K562 (cell line): Measurements from ENCODE around the gene APOLD1. TPM values are rescaled to one million over a fixed set of nuclear protein-coding genes. Genes with fewer than 3 reads are reported as not detected.

Experiments used
- ATAC-seq: fragments of 200-7000 bp; cut with Tn5 transposase; 3 replicates; pipeline ENCODE4 v1.9.1; 2020; ENCODE audit warnings: moderate library complexity
- BruUV-seq: library from RNA; stranded (reverse); fragments of 400-500 nt; replicated peaks from 2 replicates; lab custom pipeline; 2021; lab: Mats Ljungman, UMichigan
- CTCF ChIA-PET: fragments of 300-600 bp; formaldehyde crosslinking; extraction: SDS; loops from one replicate; lab custom pipeline; 2021; ENCODE audit warnings: low intra/inter-chr PET ratio; lab: Yijun Ruan, JAX
- POLR2A ChIA-PET: fragments of 300-600, 350-650 bp; sonication (Branson Sonifier 250); formaldehyde crosslinking; extraction: SDS; loops from one replicate; lab custom pipeline; 2021; ENCODE audit warnings: antibody characterized with exemption, inconsistent platforms; lab: Yijun Ruan, JAX
- DNase-seq, 4 experiments: peaks; one replicate each; pipeline versions ENCODE4 v3.0.0 to v3.0.0-alpha.2; 2011 to 2018; ENCODE audit warnings: low spot score in 3 of 4, mixed read lengths in 3 of 4; ENCODE audit errors: extremely low read depth in 1 of 4
- FAIRE-seq: peaks from 2 replicates; lab custom pipeline; 2011; peaks lifted over from hg19 to GRCh38; lab: Jason Lieb, UNC
- H2AFZ ChIP-seq: 2 replicates; pipeline ENCODE4 v1.6.0; 2011; ENCODE audit warnings: low read depth, low read length, control low read depth, inconsistent platforms
- H3K27ac ChIP-seq: fragments of 200-600 bp; 3 replicates; pipeline ENCODE4 v1.8.0; 2011; ENCODE audit warnings: low read depth, mild to moderate bottlenecking, control low read depth, inconsistent platforms, low read length, moderate library complexity, mixed read lengths; ENCODE audit errors: extremely low read depth
- H3K27me3 ChIP-seq, 2 experiments: fragments of 300-600 bp in 1 of 2; 2 replicates in 1 of 2; 3 replicates in 1 of 2; pipeline versions ENCODE4 v1.6.0 to v1.8.0; 2011; ENCODE audit warnings: inconsistent platforms in 2 of 2, low read length in 2 of 2, mild to moderate bottlenecking in 1 of 2, mixed read lengths in 1 of 2, moderate library complexity in 1 of 2; ENCODE audit not compliant: control insufficient read depth in 2 of 2, insufficient read depth in 2 of 2
- H3K36me3 ChIP-seq: fragments of 300-600 bp; 3 replicates; pipeline ENCODE4 v1.8.0; 2011; ENCODE audit warnings: mild to moderate bottlenecking, low read length, inconsistent platforms; ENCODE audit not compliant: control insufficient read depth, insufficient read depth
- H3K4me1 ChIP-seq, 2 experiments: fragments of 200-600 bp in 1 of 2; replicated peaks in 1 of 2; 2 replicates in 1 of 2; 3 replicates in 1 of 2; pipeline versions ENCODE4 v1.5.1 to v1.8.0; 2011; ENCODE audit warnings: inconsistent platforms in 2 of 2, low read length in 2 of 2, mild to moderate bottlenecking in 1 of 2, mixed read lengths in 1 of 2, moderate library complexity in 1 of 2; ENCODE audit not compliant: control insufficient read depth in 2 of 2, insufficient read depth in 2 of 2
- H3K4me2 ChIP-seq: 2 replicates; pipeline ENCODE4 v1.6.1; 2011; ENCODE audit warnings: low read length, control low read depth, inconsistent platforms, mixed read lengths; ENCODE audit not compliant: insufficient read depth
- H3K4me3 ChIP-seq: fragments of 200-600 bp; sonication (generic), shearing (Covaris generic); 2 replicates; pipeline ENCODE4 v1.5.1; 2016; ENCODE audit warnings: control low read depth, inconsistent platforms
- H3K79me2 ChIP-seq: fragments of 200-600 bp; 3 replicates; pipeline ENCODE4 v1.8.0; 2011; ENCODE audit warnings: low read length, inconsistent platforms; ENCODE audit not compliant: control insufficient read depth, insufficient read depth
- H3K9ac ChIP-seq, 2 experiments: 2 replicates each; pipeline versions ENCODE4 v1.6.0 to v1.6.1; 2011; ENCODE audit warnings: low read depth in 2 of 2, low read length in 2 of 2, control low read depth in 1 of 2, inconsistent platforms in 1 of 2, mild to moderate bottlenecking in 1 of 2, mixed read lengths in 1 of 2; ENCODE audit not compliant: insufficient read depth in 1 of 2
- H3K9me1 ChIP-seq: one replicate; pipeline ENCODE4 v1.6.0; 2011; ENCODE audit warnings: inconsistent platforms, mild to moderate bottlenecking, low read length, moderate library complexity; ENCODE audit not compliant: control insufficient read depth, insufficient read depth
- H3K9me3 ChIP-seq: replicated peaks from 2 replicates; pipeline ENCODE4 v1.5.1; 2011; ENCODE audit warnings: low read depth, low read length, inconsistent platforms; ENCODE audit not compliant: control insufficient read depth, insufficient read depth
- H4K20me1 ChIP-seq: replicated peaks from 2 replicates; pipeline ENCODE4 v1.6.1; 2011; ENCODE audit warnings: low read length, inconsistent platforms, mixed read lengths; ENCODE audit not compliant: control insufficient read depth, insufficient read depth
- CHD2 ChIP-seq: IDR thresholded peaks from 2 replicates; pipeline ENCODE4 v1.6.1; 2011; ENCODE audit warnings: low read depth, low read length
- FOXA3 ChIP-seq, 2 experiments: fragments of 450-650 bp in 1 of 2; sonication (generic) in 1 of 2; formaldehyde crosslinking; IDR thresholded peaks in 1 of 2; conservative IDR thresholded peaks in 1 of 2; 2 replicates each; pipeline versions ENCODE4 v1.4.0 to v1.8.0; 2020 to 2022; ENCODE audit warnings: mild to moderate bottlenecking in 2 of 2, missing genetic modification reagents in 1 of 2
- POLR2AphosphoS2 ChIP-seq: IDR thresholded peaks from 2 replicates; pipeline ENCODE4 v1.6.1; 2012; ENCODE audit warnings: low read length, improper control_type of control experiment
- RERE ChIP-seq: sonication (generic); formaldehyde crosslinking; IDR thresholded peaks from 2 replicates; pipeline ENCODE4 v1.8.0; 2023; ENCODE audit warnings: missing genetic modification reagents, mild to moderate bottlenecking, borderline replicate concordance
- ZNF507 ChIP-seq: conservative IDR thresholded peaks from 2 replicates; pipeline ENCODE4 v1.6.1; 2017; ENCODE audit warnings: missing genetic modification characterization, missing compliant biosample characterization
- ZNF584 ChIP-seq: fragments of 200-800 bp; sonication (Bioruptor generic); IDR thresholded peaks from 2 replicates; pipeline ENCODE4 v1.6.1; 2016; ENCODE audit warnings: low read depth, mild to moderate bottlenecking, missing genetic modification characterization, missing compliant biosample characterization
- ZNF785 ChIP-seq: fragments of 250-450 bp; sonication (Bioruptor Pico); IDR thresholded peaks from 2 replicates; pipeline ENCODE4 v1.4.0; 2020; ENCODE audit warnings: mild to moderate bottlenecking
- ZNF79 ChIP-seq: fragments of 250-450 bp; sonication (Bioruptor Pico); IDR thresholded peaks from 2 replicates; pipeline ENCODE4 v1.4.0; 2020; ENCODE audit warnings: low read depth, mild to moderate bottlenecking, moderate library complexity
- WGBS: fragments of 100-300 bp; shearing (Covaris generic); methylation state at CpG from one replicate; pipeline ENCODE4 v1.1.6; 2016; ENCODE audit warnings: low coverage, mixed read lengths; ENCODE audit not compliant: insufficient coverage; ENCODE audit errors: missing lambda C conversion rate; 5-methylcytosine and 5-hydroxymethylcytosine counted together
- in situ Hi-C: fragments of 300-500 bp; cut with MboI; formaldehyde crosslinking; loops from 4 replicates; pipeline ENCODE4 v1.15.0; 2018; ENCODE audit warnings: inconsistent platforms, mixed read lengths
- intact Hi-C: fragments of 100-400 bp; cut with micrococcal nuclease; formaldehyde crosslinking; loops from 2 replicates; pipeline ENCODE4 v1.14.2; 2022
- polyA plus RNA-seq, 8 experiments: library from polyadenylated mRNA; depleted of rRNA in 4 of 8; stranded (reverse) in 5 of 8; unstranded in 3 of 8; fragments of >200 nt; fragmentation: Nextera tagmentation in 2 of 8; fragmentation: Illumina TruSeq in 1 of 8; extraction: Ambion mirVana in 2 of 8; extraction: Trizol in 1 of 8; gene quantifications; 2 replicates each; pipeline versions ENCODE4 v1.2.1 to v1.2.3, GENCODE V29; 2011 to 2014; ENCODE audit warnings: inconsistent platforms in 1 of 8, missing spikeins in 1 of 8
- total RNA-seq, 7 experiments: library from RNA; depleted of rRNA in 6 of 7; stranded (reverse); fragments of >200 nt in 6 of 7; fragmentation: Illumina TruSeq in 2 of 7; extraction: Trizol in 2 of 7; gene quantifications; 2 replicates each; pipeline versions ENCODE4 v1.2.1 to v1.2.3, GENCODE V29; 2011 to 2021; ENCODE audit warnings: low replicate concordance in 1 of 7
- TF ChIP-seq, protein P1 (sequence below): sonication (generic); formaldehyde crosslinking; IDR thresholded peaks from 2 replicates; pipeline ENCODE4 v1.9.0; 2022; ENCODE audit warnings: mild to moderate bottlenecking, missing genetic modification reagents
- TF ChIP-seq, protein P2 (sequence below): sonication (generic); formaldehyde crosslinking; IDR thresholded peaks from 2 replicates; pipeline ENCODE4 v1.5.0; 2020; ENCODE audit warnings: missing genetic modification reagents

The APOLD1 gene
- total and polyA plus RNA-seq, 9 of the 15 experiments (the other 6 are each of a cell fraction or from before 2014, with no cell fraction given): 0.28 to 1.1 (median 0.61) TPM

DNA sequence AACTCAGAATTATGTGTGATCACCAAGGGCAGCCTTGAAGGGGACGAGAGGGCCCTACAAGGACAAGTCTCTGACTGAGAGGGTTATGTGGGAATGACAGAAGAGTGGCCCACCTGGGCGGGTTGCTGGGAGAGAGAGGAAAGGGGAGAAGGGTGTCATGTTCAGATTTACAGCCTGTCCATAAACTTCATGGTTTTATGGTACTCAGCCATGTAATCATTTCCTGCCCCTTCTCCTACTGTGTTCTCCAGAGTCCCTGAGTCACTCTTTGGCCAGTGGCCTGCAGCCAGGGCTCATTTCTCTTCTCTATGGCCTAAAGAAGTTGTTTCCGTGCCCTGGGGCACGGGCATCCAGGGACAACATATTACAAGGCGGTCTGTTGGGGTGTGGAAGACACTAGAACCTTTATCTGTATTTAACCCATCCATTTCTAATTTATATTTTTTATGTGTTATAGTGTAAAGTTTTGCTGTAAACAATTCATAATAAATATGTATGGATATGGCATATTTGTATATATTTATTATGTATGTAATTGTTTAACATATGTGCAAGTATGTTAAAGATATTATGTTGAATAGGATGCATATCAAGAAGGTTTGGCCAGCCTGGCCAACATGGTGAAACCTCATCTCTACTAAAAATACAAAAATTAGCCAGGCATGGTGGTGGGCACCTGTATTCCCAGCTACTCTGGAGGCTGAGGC is 54.6 kb downstream of the APOLD1 start:
- no peak overlapping the region for H3K9ac ChIP-seq
- ChIA-PET CTCF (no interaction called here), POLR2A (no interaction called here)
- H3K4me1 ChIP-seq: no peaks in the 10 kb centered on the region; a peak in 1 of 5 replicates
- no TSS peak for BruUV-seq
- FAIRE-seq: no peak
- H3K36me3 ChIP-seq: peaks cover 4% of the 10 kb centered on the region; the same call in 1 of the 3 replicates
- H3K4me2 ChIP-seq: no peak overlapping the region
- no peaks in the 10 kb centered on the region for H3K79me2 ChIP-seq
- no peak for ATAC-seq
- no peak for TF ChIP-seq CHD2
- TF ChIP-seq ZNF584: no peak
- TF ChIP-seq, protein P1, sequence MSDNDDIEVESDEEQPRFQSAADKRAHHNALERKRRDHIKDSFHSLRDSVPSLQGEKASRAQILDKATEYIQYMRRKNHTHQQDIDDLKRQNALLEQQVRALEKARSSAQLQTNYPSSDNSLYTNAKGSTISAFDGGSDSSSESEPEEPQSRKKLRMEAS (CRISPR knock-in tag): no peak
- no peak for TF ChIP-seq ZNF507 (tag)
- no peak for TF ChIP-seq RERE (CRISPR knock-in tag)
- TF ChIP-seq ZNF785: no peak
- no peak for TF ChIP-seq FOXA3 (CRISPR knock-in tag; conservative IDR thresholded peaks at IDR 0.05 in 1 of 2, IDR thresholded peaks at IDR 0.05 in 1 of 2)
- TF ChIP-seq, protein P2, sequence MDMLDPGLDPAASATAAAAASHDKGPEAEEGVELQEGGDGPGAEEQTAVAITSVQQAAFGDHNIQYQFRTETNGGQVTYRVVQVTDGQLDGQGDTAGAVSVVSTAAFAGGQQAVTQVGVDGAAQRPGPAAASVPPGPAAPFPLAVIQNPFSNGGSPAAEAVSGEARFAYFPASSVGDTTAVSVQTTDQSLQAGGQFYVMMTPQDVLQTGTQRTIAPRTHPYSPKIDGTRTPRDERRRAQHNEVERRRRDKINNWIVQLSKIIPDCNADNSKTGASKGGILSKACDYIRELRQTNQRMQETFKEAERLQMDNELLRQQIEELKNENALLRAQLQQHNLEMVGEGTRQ (CRISPR knock-in tag): no peak
- no peak for TF ChIP-seq ZNF79 (CRISPR knock-in tag)
- TF ChIP-seq POLR2AphosphoS2: no peak
- no peaks in the 10 kb centered on the region; the same call in 1 of the 2 replicates for H4K20me1 ChIP-seq
- in situ Hi-C loops (no loop called here), intact Hi-C loops (no loop called here)
- no peak overlapping the region for H2AFZ ChIP-seq
- no peaks in the 10 kb centered on the region for H3K27me3 ChIP-seq
- no peak for DNase-seq
- 86% methylated on average over 4 of the region's 5 CpGs for WGBS
- H3K4me3 ChIP-seq: no peak overlapping the region
- no peaks in the 10 kb centered on the region for H3K9me3 ChIP-seq
- no peak overlapping the region for H3K27ac ChIP-seq
- no peaks in the 10 kb centered on the region for H3K9me1 ChIP-seq
